ENCODE data around the gene PDXDC1.
"Not testable (repeated sequence)": the region's sequence is repeated elsewhere in the genome, so short reads cannot be mapped to it uniquely, and the experiment has no call there.

GRCh38 chr16:15140444-15141365, 165.9 kb downstream of the PDXDC1 start:
- TF ChIP-seq CTCF, EP300, POLR2AphosphoS5 (IDR thresholded peaks at IDR 0.05): not testable (repeated sequence)
- peak in 1 of 2 donors; percentile 20 for TF ChIP-seq POLR2A (IDR thresholded peaks at IDR 0.05)

All from gastroesophageal sphincter (tissue), 3 donors.